Measurements from ENCODE around the gene FAM3C.
"Not testable (repeated sequence)": the region's sequence is repeated elsewhere in the genome, so short reads cannot be mapped to it uniquely, and the experiment has no call there.

Gene FAM3C

GRCh38 chr7:121329191-121330052 lies 66.7 kb downstream of the FAM3C start:
- no peak for DNase-seq

DNA sequence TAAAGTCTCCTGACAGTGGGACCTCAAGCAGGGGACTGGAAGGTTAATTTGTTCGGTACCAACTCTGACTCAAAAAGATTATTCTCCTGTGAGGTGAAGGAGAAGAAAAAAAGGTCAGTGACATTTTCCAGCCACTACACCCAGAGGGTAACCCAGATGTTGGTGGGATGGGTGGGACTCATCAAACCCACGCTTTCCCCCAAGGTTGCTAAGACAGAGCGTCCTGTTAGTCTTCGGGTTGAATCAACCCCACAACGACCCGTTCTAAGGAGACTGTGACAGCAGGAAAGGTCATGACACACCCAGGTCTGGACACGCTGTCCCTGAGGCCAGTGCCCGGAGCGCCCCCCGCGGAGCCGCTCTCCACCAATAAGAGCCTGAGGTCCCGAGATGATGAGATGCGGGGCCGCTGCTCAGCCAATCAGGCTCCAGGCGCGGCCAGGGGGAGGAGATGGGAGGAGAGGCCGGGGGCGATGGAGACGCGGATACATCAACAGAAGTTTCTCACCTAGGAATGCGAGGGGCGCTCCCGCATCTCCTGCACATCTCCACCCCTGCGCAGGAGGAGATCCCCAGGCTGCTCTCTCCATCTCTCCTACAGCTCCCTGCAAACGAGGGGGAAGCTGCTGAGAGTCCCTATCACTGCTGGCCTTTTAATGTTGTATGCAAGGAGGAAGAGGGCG lies 67.5 kb downstream of the FAM3C start, which contains the start of gene WNT16:
Gene WNT16 (plus strand): TSS at position 493 of the 683 bp plus-strand sequence. CDS start 293 bp downstream, outside the sequence.
- no peak for DNase-seq

DNA sequence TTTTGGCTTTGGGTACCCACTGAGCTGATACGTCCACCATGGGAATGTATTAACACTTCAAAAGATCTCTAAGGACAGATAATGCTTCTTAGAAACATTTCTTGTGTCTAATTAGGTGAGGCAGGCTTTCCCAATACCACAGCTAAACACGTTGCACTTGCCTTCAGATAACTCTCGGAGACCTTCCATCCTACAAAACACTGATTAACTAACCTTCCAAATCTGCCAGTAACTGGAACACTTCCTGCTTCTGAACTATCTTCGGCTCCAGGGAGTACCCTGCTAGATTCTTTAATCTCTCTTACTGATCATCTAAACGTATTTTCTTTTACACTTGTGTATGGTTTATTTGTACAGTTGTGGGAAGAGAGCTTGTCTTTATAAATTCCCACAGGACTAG lies 68.4 kb downstream of the FAM3C start:
- no peak for DNase-seq

- no peak for DNase-seq
These were observed 72.4 kb downstream of the FAM3C start for GRCh38 chr7:121323515-121324302.

- DNase-seq: no peak
These were observed 73.6 kb downstream of the FAM3C start for GRCh38 chr7:121322460-121322859.

- DNase-seq: not testable (repeated sequence)
These were observed 80.9 kb downstream of the FAM3C start for GRCh38 chr7:121315170-121315569.

GRCh38 chr7:121313793-121314676 lies 82.1 kb downstream of the FAM3C start:
- DNase-seq: no peak

- DNase-seq: no peak
These were observed 82.8 kb downstream of the FAM3C start for GRCh38 chr7:121313220-121313792.

DNA sequence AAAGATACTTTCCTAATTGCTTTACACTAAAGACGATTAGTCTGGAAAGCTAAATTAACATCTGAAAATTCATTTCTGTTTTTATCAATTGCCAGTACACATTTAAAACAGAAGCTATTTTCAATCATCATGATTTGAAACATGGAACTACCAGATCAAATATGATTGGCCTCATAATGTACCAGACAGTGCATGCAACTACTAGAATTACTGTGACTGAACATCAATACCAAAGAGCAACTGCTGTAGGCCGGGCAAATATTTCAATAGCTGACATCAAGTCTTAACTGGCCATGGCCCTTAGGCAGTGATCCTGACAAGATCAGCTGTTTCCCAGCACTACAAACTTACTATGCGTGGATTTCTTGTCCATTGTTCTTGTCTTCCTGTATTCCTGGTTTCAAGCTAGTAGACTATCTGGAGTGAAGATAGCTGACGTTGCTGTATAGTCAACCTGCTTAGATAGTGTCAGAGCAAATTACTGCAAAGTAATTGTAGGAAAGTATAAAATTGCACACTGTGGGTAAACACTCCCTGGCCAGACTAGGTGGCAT lies 89.0 kb downstream of the FAM3C start:
- DNase-seq: no peak

DNA sequence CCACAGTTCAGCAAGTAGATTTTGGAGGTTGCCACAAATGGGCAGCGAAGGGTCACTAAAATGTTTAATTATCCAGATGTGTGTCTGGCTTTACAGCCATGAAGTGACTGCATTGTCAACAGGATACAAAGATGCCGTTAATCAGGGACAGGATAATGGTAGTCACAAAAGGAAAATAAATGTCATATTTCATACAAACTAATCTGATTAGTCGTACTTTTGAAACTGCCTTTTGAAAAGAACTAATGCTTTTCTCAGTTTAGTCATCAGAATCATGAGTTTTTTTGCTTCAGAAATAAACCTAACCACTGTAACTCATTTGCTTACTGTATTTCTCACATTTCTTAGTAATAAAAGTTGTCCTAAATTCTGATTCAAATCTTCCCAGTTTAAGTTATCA lies 89.5 kb downstream of the FAM3C start:
- no peak for DNase-seq

DNA sequence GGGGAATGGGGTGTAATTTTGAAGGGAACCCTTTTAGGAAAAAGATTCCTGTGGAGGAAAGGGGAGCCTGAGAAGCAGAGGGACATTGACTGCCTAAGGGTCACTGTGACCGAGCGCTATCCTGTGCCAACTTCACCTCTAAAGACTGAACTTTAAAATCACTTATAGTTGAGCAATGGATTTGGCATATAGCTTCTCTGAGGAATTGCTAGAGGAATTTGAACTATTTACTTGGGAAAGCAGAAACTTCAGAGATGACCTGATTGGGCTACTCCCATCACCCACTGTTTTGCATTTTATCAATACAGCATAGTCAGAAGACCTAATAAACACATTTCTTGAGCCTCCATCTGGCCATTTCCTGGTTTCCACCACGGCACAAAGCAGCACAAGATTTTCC lies 91.0 kb downstream of the FAM3C start:
- DNase-seq: no peak

- no peak for DNase-seq
These were observed 91.9 kb downstream of the FAM3C start for GRCh38 chr7:121304102-121304658.

GRCh38 chr7:121303422-121304101 lies 92.5 kb downstream of the FAM3C start:
- DNase-seq: no peak

- no peak for DNase-seq
These were observed 93.8 kb downstream of the FAM3C start for GRCh38 chr7:121302214-121302745.

DNA sequence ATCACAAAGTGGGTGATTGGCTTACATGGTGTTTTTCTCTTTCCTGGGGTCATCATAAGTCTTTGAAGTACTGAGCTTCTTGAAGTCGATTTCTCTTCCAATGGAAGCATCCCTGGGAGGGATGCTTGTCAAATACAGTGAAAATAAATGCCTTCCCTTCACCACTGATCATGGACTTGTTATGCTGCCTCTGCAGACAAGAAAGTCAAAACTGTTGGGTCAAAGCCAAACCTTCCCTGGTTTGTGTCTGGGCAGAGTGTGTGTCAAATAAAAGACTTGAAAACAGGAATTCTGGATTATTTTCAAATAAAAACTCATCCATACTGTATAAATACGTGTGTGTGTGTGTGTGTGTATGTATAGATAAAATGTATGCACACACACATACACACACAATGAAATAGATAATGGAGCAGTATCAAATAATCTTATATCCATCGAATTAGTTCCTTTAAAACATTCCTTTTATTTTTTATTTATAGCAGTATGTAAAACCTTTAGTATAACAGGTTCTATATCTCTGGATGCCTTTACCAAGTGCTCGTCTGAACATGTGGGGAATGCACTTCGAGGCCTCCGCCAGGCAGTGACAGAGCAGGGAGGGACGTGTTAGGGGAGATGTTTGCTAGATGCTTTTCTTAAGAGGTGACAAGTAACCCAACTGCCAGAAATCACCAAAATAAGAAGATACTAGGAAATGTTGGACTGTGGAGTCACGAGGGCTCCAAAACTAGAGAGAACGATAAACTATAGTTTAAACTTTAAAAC lies 94.5 kb downstream of the FAM3C start:
- no peak for DNase-seq

- DNase-seq: no peak
These were observed 95.3 kb downstream of the FAM3C start for GRCh38 chr7:121300685-121301420.
